PFSK-1 (cell line): Measurements from ENCODE around the gene TNFSF13B.

ENCODE experiments used
- FOXP2 ChIP-seq: optimal IDR thresholded peaks from 2 replicates; pipeline ENCODE3; 2011; ENCODE audit warnings: borderline replicate concordance, control low read depth, inconsistent platforms; ENCODE audit not compliant: insufficient read depth; ENCODE audit errors: extremely low read length, extremely low read depth
- POLR2AphosphoS5 ChIP-seq: IDR thresholded peaks from 2 replicates; pipeline ENCODE4 v1.6.1; 2012; ENCODE audit warnings: low read depth, mild to moderate bottlenecking, control low read depth, low read length, moderate library complexity
- REST ChIP-seq, 2 experiments: IDR thresholded peaks; 2 replicates each; pipeline versions ENCODE4 v1.6.1 to v1.8.0; 2011 to 2012; ENCODE audit warnings: low read depth in 2 of 2, low read length in 2 of 2, control low read depth in 1 of 2, inconsistent platforms in 1 of 2, mild to moderate bottlenecking in 1 of 2, moderate library complexity in 1 of 2; ENCODE audit not compliant: insufficient read depth in 1 of 2
- SIN3A ChIP-seq: IDR thresholded peaks from 2 replicates; pipeline ENCODE4 v1.6.1; 2012; ENCODE audit warnings: mild to moderate bottlenecking, low read length, moderate library complexity, borderline replicate concordance; ENCODE audit not compliant: insufficient read depth
- TAF1 ChIP-seq: IDR thresholded peaks from 2 replicates; pipeline ENCODE4 v1.6.1; 2012; ENCODE audit warnings: low read length, control low read depth, borderline replicate concordance; ENCODE audit not compliant: insufficient read depth

The TNFSF13B gene

GRCh38 chr13:108325863-108326262 lies 56.3 kb downstream of the TNFSF13B start:
- no peak for TF ChIP-seq POLR2AphosphoS5
- no peak for TF ChIP-seq REST (IDR thresholded peaks at IDR 0.05; ENCODE audit: insufficient read depth in 1 of 2, low read depth in 2 of 2, low read length in 2 of 2)
- TF ChIP-seq FOXP2: no peak
- no peak for TF ChIP-seq SIN3A
- TF ChIP-seq TAF1: no peak

GRCh38 chr13:108326309-108326708 lies 56.8 kb downstream of the TNFSF13B start:
- TF ChIP-seq FOXP2 (no peak), SIN3A (no peak), TAF1 (no peak), REST (IDR thresholded peaks at IDR 0.05; ENCODE audit: insufficient read depth in 1 of 2, low read depth in 2 of 2, low read length in 2 of 2) (no peak), POLR2AphosphoS5 (no peak)

- TF ChIP-seq TAF1: no peak
- TF ChIP-seq REST (IDR thresholded peaks at IDR 0.05; ENCODE audit: insufficient read depth in 1 of 2, low read depth in 2 of 2, low read length in 2 of 2): no peak
- no peak for TF ChIP-seq POLR2AphosphoS5
- no peak for TF ChIP-seq SIN3A
- no peak for TF ChIP-seq FOXP2
These were observed 59.3 kb downstream of the TNFSF13B start for GRCh38 chr13:108328848-108329247.

GRCh38 chr13:108332791-108333190 lies 63.3 kb downstream of the TNFSF13B start:
- TF ChIP-seq FOXP2 (no peak), TAF1 (no peak), SIN3A (no peak), POLR2AphosphoS5 (no peak), REST (IDR thresholded peaks at IDR 0.05; ENCODE audit: insufficient read depth in 1 of 2, low read depth in 2 of 2, low read length in 2 of 2) (no peak)
